Measurements from ENCODE around the gene CSPG4. TPM values are rescaled to one million over a fixed set of nuclear protein-coding genes. Genes with fewer than 3 reads are reported as not detected.

Gene CSPG4
- total and polyA plus RNA-seq, 2 of the 13 experiments (the other 11 are each of a cell fraction or from before 2014, with no cell fraction given): 0.01 to 0.04 TPM

DNA sequence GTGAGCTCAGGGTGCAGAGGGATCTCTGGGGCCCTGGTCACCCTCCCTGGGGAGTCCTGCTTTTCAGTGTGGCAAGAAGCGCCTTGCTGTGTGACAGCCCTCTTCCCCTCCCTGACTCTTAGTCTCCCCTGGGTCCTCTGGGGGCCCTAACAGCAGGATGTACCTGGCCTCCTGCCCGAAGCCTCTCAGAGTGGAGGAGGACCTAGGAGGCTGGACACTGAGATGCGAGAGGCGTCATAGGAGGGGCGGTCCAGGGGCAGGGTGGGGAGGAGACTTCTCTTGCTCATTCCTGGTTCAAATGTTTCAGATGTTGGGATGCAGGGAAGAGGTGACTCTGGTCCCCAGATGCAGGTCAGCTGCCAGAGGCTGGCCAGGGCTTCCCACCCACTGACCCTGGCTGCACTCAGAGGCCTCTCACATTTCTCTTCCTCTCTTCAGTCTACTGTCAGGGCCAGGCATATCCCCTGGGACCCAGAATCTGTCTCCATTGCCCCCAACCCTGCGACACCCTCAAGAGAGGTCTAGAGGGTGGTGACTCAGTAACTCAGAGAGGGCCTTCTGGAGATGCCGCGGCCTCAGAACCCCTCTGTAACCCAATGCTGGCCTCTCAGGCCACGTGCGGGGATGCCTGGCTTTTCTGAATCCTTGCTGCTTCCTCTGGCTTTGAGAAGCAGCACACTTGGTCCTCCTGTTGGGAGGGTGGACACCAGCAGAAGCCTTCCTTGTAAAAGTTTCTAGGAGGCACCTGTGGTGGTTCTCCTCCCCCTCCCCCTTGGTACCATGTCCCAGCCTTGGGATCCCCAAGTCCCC, 39.0 kb downstream of the CSPG4 start:
- H3K27ac ChIP-seq (ENCODE audit: extremely low read length, insufficient read depth, low read length): no peak overlapping the region
- peaks cover 2 to 36% of the 10 kb centered on the region in 2 experiments; a peak in 3 of 5 replicates for H3K27me3 ChIP-seq (ENCODE audit: control insufficient read depth in 1 of 2, insufficient read depth in 2 of 2, low read length in 2 of 2)
- H3K4me3 ChIP-seq (replicated peaks in 1 of 3; ENCODE audit: insufficient read depth in 1 of 3, low read depth in 2 of 3, low read length in 3 of 3): peak overlapping the region in 1 of 3 experiments; percentile 46; a peak in 1 of 6 replicates
- no peaks in the 10 kb centered on the region for H3K36me3 ChIP-seq (replicated peaks in 1 of 2; ENCODE audit: control insufficient read depth in 1 of 2, insufficient read depth in 2 of 2, low read length in 2 of 2)
- ChIA-PET POLR2A (interaction anchor here (0.9 to 1.4 kb wide), 5 partner anchors 13 to 305 kb away, joined by 3 to 8 read pairs (median 5); partner anchors contain the start of genes IMP3, MAN2C1 and SNX33), CTCF (ENCODE audit: low intra/inter-chr PET ratio, low total read pairs) (no interaction called here)
- WGBS (ENCODE audit: low lambda C conversion rate): 36% methylated on average over 4 of the region's 10 CpGs
- FAIRE-seq: no peak
- no peak for DNase-seq (ENCODE audit: low spot score)
- no peaks in the 10 kb centered on the region for H3K9me3 ChIP-seq (ENCODE audit: low read length)
- in situ Hi-C loops (cut with HindIII; ENCODE audit: extremely low pct_ligation_motif_present, low pct_unique_long_range_greater_than_20kb) (no loop called here), intact Hi-C loops (cut with micrococcal nuclease; ENCODE audit: unreplicated experiment) (no loop called here)
- ATAC-seq: peak; percentile 57
- H3K4me1 ChIP-seq (ENCODE audit: insufficient read depth, low read length): peaks cover 54% of the 10 kb centered on the region
- no peaks in the 10 kb centered on the region for H4K20me1 ChIP-seq (ENCODE audit: insufficient read depth, low read length)
- TF ChIP-seq LCORL (IDR thresholded peaks at IDR 0.05) (no peak), LCORL (CRISPR knock-in tag; IDR thresholded peaks at IDR 0.05) (peak; percentile 44; the same call in 1 of the 2 replicates), MXD4 (CRISPR knock-in tag; IDR thresholded peaks at IDR 0.05) (no peak), FOSL1 (CRISPR knock-in tag; IDR thresholded peaks at IDR 0.05; ENCODE audit: borderline replicate concordance) (no peak), KDM5B (CRISPR knock-in tag; IDR thresholded peaks at IDR 0.05; ENCODE audit: borderline replicate concordance) (peak; percentile 27; the same call in 1 of the 2 replicates)
- H3K9ac ChIP-seq (ENCODE audit: insufficient read depth, low read depth, low read length): no peak overlapping the region; the same call in 1 of the 2 replicates
- no peak overlapping the region for H2AFZ ChIP-seq (ENCODE audit: low read length)
- no TSS peak for BruUV-seq (replicated peaks)
- H3K4me2 ChIP-seq (ENCODE audit: low read depth, low read length): peak overlapping the region; percentile 67
- no peaks in the 10 kb centered on the region for H3K79me2 ChIP-seq (ENCODE audit: insufficient read depth, low read length)

DNA sequence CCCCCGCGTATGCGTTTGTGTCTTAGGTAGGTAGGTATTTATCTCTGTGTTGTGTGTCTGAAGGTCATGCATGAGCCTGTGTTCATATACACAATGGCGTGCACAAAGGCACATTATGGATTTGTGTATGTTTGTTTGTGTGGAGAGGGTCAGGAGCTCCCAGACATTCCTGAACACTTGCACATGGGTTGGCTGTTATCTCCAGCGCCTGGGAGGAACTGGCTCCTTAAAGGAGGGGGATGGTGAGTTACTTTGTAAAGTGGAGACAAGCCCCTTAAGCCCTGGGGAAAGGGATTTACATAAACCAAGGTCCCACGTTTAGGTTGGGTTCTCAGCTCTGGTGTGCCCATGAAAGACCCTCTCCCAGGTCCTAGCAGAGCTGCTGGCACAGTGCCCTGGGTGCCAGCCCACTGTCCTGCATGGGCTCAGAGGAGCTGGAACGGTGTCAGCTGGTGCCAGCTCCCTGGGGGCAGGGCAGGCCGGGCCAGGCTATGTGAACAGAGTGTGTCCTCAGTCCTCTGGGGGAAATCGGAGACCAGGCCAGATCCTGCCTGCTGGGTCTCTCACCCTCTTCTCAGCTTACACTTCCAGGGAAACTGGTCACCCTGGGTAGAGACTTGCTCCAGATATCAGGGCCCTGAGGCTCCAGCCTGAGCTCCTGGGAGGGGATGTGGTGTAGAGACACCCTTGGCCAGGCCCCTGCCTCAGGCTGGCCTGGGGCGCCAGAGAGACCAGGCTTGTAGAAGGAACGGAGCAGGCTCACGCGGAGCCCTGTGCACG, 39.8 kb downstream of the CSPG4 start:
- H3K9me3 ChIP-seq (ENCODE audit: low read length): no peaks in the 10 kb centered on the region
- peak overlapping the region in 1 of 3 experiments; percentile 46; a peak in 1 of 6 replicates for H3K4me3 ChIP-seq (replicated peaks in 1 of 3; ENCODE audit: insufficient read depth in 1 of 3, low read depth in 2 of 3, low read length in 3 of 3)
- no peaks in the 10 kb centered on the region for H3K36me3 ChIP-seq (replicated peaks in 1 of 2; ENCODE audit: control insufficient read depth in 1 of 2, insufficient read depth in 2 of 2, low read length in 2 of 2)
- ATAC-seq (peak; percentile 73), DNase-seq (ENCODE audit: low spot score) (no peak), FAIRE-seq (no peak)
- 2% methylated on average over 9 of the region's 14 CpGs for WGBS (ENCODE audit: low lambda C conversion rate)
- CTCF ChIA-PET (ENCODE audit: low intra/inter-chr PET ratio, low total read pairs): no interaction called here
- POLR2A ChIA-PET: interaction anchor here (0.6 to 1.4 kb wide), 7 partner anchors 12 to 305 kb away, joined by 3 to 8 read pairs (median 5); partner anchors contain the start of genes IMP3, MAN2C1 and SNX33
- no TSS peak for BruUV-seq (replicated peaks)
- H3K9ac ChIP-seq (ENCODE audit: insufficient read depth, low read depth, low read length): no peak overlapping the region; the same call in 1 of the 2 replicates
- peak overlapping the region; percentile 67 for H3K4me2 ChIP-seq (ENCODE audit: low read depth, low read length)
- intact Hi-C loops (cut with micrococcal nuclease; ENCODE audit: unreplicated experiment) (no loop called here), in situ Hi-C loops (cut with HindIII; ENCODE audit: extremely low pct_ligation_motif_present, low pct_unique_long_range_greater_than_20kb) (no loop called here)
- H2AFZ ChIP-seq (ENCODE audit: low read length): no peak overlapping the region
- no peak overlapping the region for H3K27ac ChIP-seq (ENCODE audit: extremely low read length, insufficient read depth, low read length)
- H3K27me3 ChIP-seq (ENCODE audit: control insufficient read depth in 1 of 2, insufficient read depth in 2 of 2, low read length in 2 of 2): peaks cover 2 to 31% of the 10 kb centered on the region in 2 experiments; a peak in 3 of 5 replicates
- H3K4me1 ChIP-seq (ENCODE audit: insufficient read depth, low read length): peaks cover 53% of the 10 kb centered on the region
- H3K79me2 ChIP-seq (ENCODE audit: insufficient read depth, low read length): no peaks in the 10 kb centered on the region
- no peaks in the 10 kb centered on the region for H4K20me1 ChIP-seq (ENCODE audit: insufficient read depth, low read length)
- TF ChIP-seq, protein P1, sequence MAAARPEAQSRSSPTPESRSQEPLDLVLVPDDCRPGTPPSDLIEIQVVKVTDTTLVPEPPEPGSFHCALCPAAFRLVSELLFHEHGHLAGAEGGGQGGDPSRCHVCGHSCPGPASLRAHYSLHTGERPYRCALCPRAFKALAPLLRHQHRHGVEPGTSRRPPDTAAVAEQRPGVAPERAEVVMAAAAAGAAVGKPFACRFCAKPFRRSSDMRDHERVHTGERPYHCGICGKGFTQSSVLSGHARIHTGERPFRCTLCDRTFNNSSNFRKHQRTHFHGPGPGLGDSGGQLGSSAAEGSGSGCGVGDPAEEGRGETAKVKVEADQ (CRISPR knock-in tag; IDR thresholded peaks at IDR 0.05; ENCODE audit: borderline replicate concordance): no peak
- 0 out of 2 replicates have a peak, but pooled peaks have one; percentile 9 for TF ChIP-seq SALL1 (CRISPR knock-in tag; IDR thresholded peaks at IDR 0.05)
- 0 out of 2 replicates have a peak, but pooled peaks have one; percentile 22 for TF ChIP-seq ZNF281 (CRISPR knock-in tag; IDR thresholded peaks at IDR 0.05; ENCODE audit: borderline replicate concordance)
- 0 out of 2 replicates have a peak, but pooled peaks have one; percentile 44 for TF ChIP-seq ZNF607 (CRISPR knock-in tag; IDR thresholded peaks at IDR 0.05; ENCODE audit: borderline replicate concordance)

Data from HepG2 (cell line).